ENCODE data around the gene ZNF622.
"Not testable (repeated sequence)": the region's sequence is repeated elsewhere in the genome, so short reads cannot be mapped to it uniquely, and the experiment has no call there.

The ZNF622 gene

DNA sequence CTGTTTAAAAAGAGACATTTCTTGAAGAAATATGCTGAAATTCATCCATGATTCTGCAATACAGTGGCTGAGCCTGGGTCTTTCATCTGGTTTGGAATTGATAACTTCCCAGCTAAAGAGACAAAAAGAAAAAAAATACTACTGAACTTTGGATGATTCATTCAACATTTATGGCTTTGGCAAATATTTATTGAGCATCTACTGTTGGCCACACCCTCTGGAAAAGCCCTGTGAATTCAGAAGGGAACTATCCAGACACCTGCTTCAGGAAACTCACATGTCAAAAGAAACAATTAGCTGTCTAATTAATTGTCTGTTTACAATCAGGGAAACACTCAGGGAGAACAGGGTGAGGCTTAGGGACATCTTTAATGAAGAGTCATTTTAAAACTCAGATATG lies 17.8 kb upstream of the ZNF622 start:
- DNase-seq: no peak
- intact Hi-C loops (cut with DNase I): loop anchor here (10.0 kb wide), 1 partner anchor 181 kb away; no protein-coding TSS in a partner anchor

GRCh38 chr5:16482891-16483290 lies 17.3 kb upstream of the ZNF622 start:
- no peak for DNase-seq
- intact Hi-C loops (cut with DNase I): loop anchor here (10.0 kb wide), 1 partner anchor 182 kb away; no protein-coding TSS in a partner anchor

- intact Hi-C loops (cut with DNase I): loop anchor here (10.0 kb wide), 1 partner anchor 184 kb away; no protein-coding TSS in a partner anchor
- no peak for DNase-seq
These were observed 15.4 kb upstream of the ZNF622 start for GRCh38 chr5:16480821-16481538.

DNA sequence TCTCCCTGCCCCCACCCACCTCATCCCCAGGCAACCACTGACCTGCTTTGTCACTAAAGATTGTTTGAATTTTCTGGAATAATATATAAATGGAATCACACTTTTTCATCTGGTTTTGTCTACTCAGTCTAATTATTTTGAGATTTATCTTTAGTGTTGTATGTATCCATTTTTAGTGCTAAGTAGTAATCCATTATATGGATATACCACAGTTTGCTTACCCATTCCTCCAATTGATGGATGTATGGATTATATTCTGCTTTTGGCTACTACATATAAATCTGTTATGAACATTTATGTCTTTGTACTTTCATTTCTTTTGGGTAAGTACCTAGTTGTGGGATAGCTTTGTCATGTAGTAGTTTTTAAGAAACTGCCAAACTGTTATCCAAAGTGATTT lies 14.5 kb upstream of the ZNF622 start:
- intact Hi-C loops (cut with DNase I): loop anchor here (10.0 kb wide), 1 partner anchor 185 kb away; no protein-coding TSS in a partner anchor
- DNase-seq: no peak

GRCh38 chr5:16477541-16477940 lies 11.9 kb upstream of the ZNF622 start:
- intact Hi-C loops (cut with DNase I): no loop called here

DNA sequence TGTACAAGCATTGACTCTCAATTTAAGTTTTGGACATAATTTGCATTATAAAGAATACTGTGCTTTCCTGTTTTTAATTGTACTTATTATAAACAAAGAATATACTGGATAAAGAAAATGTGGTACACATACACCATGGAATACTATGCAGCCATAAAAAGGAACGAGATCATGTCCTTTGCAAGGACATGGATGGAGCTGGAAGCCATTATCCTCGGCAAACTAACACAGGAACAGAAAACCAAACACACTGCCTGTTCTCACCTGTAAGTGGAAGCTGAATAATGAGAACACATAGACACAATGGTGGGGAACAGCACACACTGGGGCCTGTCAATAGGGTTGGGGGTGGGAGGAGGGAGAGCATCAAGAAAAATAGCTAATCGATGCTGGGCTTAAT lies 10.8 kb upstream of the ZNF622 start:
- intact Hi-C loops (cut with DNase I); DNase-seq: not testable (repeated sequence)

More at GRCh38 chr5:16477541-16477940, 11.9 kb upstream of the ZNF622 start:
- no peak for DNase-seq

DNA sequence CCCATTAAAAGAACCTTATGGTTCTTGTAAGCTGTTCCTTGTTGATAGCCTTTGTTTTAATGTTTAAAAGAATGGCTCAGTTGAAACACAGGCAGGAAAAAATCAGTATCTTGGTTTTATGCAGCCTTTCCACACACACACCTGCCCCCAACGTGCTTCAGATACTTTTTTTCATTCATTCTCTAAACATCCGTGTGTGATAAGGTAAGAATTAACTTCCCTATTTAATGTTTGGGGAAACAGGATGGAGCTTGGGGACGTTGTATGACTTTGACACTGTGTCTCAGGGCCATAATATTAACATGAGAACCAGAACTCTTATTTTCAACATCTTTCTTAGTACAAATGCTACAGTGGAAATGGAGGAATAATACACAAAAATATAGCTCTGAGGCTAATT lies 5.8 kb upstream of the ZNF622 start:
- intact Hi-C loops (cut with DNase I): no loop called here
- DNase-seq: no peak

DNA sequence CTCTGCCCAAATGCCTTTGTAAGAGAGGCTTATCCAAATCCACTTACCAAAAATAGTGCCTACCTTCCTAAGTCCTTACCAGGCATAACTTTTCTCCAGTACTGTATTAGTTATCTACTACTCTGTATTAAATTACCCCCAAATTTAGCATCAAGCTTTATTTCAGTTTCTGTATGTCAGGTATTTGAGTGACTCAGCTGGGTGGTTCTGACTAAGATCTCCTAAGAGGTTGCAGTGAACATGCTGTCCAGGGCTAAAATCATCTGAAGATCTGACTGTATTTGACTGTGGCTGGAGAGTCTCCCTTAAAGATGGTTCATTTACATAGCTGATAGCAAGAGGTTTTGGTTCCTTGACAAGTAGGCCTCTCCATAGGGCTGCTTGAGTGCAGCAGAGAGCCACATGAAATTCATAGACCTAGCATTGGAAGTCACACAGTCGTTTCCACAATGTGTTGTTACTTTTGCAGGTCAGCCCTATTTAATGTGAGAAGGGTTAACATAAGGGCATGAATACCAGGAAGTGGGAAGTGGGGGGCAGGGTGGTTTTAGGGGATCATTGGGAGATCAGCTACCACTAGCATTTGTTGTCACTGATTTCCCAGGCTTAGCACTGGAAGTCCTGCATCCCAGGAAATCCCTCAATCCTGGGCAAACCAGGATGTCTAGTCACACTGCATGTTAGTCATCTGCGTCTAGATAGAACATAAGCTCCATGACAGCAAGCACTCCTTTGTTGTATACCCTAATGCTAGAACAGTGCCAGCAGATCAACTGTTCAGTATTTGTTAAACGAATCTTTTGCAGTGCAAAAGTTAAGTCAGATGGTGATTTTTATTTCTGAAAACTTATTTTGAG lies 2.0 kb upstream of the ZNF622 start:
- no peak for DNase-seq
- intact Hi-C loops (cut with DNase I): no loop called here

- intact Hi-C loops (cut with DNase I): no loop called here
- DNase-seq: peak in 14 of 42 donors; percentile 10 to 46 (median 26)
These were observed 696 bp downstream of the ZNF622 start for GRCh38 chr5:16464664-16465543.

GRCh38 chr5:16464231-16464630 lies 1.4 kb downstream of the ZNF622 start:
- no peak for DNase-seq
- intact Hi-C loops (cut with DNase I): no loop called here

DNA sequence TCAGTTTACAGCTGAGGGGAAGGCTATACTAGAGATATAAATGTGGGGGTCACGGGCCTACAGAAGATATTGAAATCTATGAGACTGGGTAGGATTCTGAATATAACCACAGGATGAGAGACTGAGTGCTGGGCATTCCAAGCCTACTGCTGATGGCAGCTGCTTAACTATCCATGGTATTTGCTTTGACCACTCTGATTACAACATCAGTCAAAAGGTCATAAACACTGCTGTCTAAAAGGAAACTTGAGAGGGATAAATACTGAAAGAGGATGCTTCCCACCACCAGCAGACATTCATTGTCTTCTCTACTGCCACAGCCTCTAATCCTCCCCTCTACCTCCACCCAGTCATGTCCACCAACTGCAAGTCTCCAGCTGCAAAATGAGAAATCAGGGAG lies 3.8 kb downstream of the ZNF622 start:
- intact Hi-C loops (cut with DNase I): no loop called here
- DNase-seq: no peak

- intact Hi-C loops (cut with DNase I): no loop called here
- no peak for DNase-seq
These were observed 4.6 kb downstream of the ZNF622 start for GRCh38 chr5:16461026-16461425.

- no peak for DNase-seq
- intact Hi-C loops (cut with DNase I): loop anchor here (5.0 kb wide), 1 partner anchor 297 kb away; no protein-coding TSS in a partner anchor
These were observed 6.1 kb downstream of the ZNF622 start for GRCh38 chr5:16459451-16459850.

GRCh38 chr5:16457853-16458252 lies 7.7 kb downstream of the ZNF622 start:
- intact Hi-C loops (cut with DNase I): loop anchor here (5.0 kb wide), 1 partner anchor 296 kb away; no protein-coding TSS in a partner anchor
- no peak for DNase-seq

DNA sequence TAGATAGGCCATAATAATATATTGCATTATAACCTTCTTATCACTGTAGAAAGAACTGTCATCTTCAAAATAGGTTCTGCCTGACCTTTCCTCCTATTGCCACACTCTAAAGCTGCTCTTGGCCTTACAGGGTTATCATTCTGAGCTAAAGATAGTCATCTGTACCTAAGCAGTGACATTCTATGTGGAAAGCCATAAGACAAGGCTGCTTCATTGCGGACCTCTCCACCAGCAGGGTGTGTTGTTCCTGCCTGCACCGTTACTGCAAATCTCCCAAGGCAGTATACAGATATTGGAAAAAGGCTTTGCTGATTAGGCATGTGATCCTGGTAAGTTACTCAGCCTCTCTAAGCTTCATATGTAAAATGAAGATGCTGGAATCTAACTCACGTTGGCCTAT lies 8.1 kb downstream of the ZNF622 start:
- intact Hi-C loops (cut with DNase I): loop anchor here (5.0 kb wide), 1 partner anchor 295 kb away; no protein-coding TSS in a partner anchor
- peak in 7 of 42 donors; percentile 21 to 54 (median 28) for DNase-seq

GRCh38 chr5:16456103-16456832 lies 9.3 kb downstream of the ZNF622 start:
- intact Hi-C loops (cut with DNase I): loop anchor here (5.0 kb wide), 1 partner anchor 294 kb away; no protein-coding TSS in a partner anchor
- peak in 32 of 42 donors; percentile 5 to 75 (median 32) for DNase-seq

- intact Hi-C loops (cut with DNase I): loop anchor here (5.0 kb wide), 1 partner anchor 293 kb away; no protein-coding TSS in a partner anchor
- no peak for DNase-seq
These were observed 9.9 kb downstream of the ZNF622 start for GRCh38 chr5:16455668-16456067.

- intact Hi-C loops (cut with DNase I): loop anchor here (5.0 kb wide), 1 partner anchor 292 kb away; no protein-coding TSS in a partner anchor
- no peak for DNase-seq
These were observed 10.9 kb downstream of the ZNF622 start for GRCh38 chr5:16454686-16455085.

All from head of caudate nucleus (tissue), 42 donors.